Measurements from ENCODE around the gene PATE4.
"Not testable (repeated sequence)": the region's sequence is repeated elsewhere in the genome, so short reads cannot be mapped to it uniquely, and the experiment has no call there.

The PATE4 gene, protein sequence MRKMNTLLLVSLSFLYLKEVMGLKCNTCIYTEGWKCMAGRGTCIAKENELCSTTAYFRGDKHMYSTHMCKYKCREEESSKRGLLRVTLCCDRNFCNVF

DNA sequence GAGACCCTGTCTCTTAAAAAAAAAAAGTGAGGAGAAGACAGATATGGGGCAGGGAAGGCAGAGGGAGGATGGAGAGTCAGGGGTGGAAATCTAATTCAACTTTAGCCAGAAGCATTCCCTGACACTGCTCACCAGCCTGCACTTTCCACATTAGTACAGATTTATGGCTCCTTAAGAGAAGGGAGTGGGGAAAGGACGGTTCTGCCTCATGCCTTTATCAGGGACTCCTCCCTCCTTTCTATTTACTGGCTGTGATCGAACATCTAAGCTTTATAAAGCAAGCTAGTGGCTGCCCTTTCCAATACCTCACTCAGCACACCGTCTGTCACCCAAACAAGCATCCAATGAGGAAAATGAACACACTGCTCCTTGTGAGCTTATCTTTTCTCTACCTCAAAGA is at the start of gene PATE4:
TSS of gene PATE4 (plus strand) at position 301 of the 400 bp plus-strand sequence. CDS start at position 345, 44 bp downstream.
- no peaks in the 10 kb centered on the region for H3K9me3 ChIP-seq
- in situ Hi-C loops (cut with MboI; ENCODE audit: low sequenced_read_pairs) = no loop called here
- H3K36me3 ChIP-seq (replicated peaks) = no peaks in the 10 kb centered on the region
- peaks cover 4% of the 10 kb centered on the region for H3K27me3 ChIP-seq (ENCODE audit: low read depth)
- DNase-seq (ENCODE audit: low spot score in 2 of 2) = no peak
- no peaks in the 10 kb centered on the region for H3K4me1 ChIP-seq
- H3K4me3 ChIP-seq = no peak within 1 kb of the TSS

DNA sequence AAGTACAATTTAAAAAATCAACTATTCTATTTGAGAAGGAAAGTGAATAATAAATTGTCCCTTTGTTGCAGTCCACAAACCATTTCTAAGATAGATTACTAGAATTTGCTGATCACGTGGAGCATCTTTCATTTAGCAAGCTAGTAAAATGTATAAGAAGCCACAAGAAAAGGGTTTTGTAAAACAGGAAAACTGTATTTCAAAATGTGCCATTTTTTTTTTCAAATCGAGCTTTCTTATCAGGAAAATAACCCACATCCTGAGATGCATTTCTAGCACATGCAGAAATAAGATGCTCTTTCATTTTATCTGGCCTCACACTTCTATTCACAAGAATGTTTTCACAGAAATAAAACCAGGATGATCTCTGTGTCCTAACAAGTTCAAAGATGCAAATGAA is 48.4 kb upstream of the PATE4 start:
- Histone ChIP-seq H3K4me3 (no peak overlapping the region), H3K4me1 (no peaks in the 10 kb centered on the region), H3K27me3 (ENCODE audit: low read depth) (no peaks in the 10 kb centered on the region), H3K36me3 (replicated peaks) (no peaks in the 10 kb centered on the region), H3K9me3 (no peaks in the 10 kb centered on the region)
- no peak for DNase-seq (ENCODE audit: low spot score in 2 of 2)
- in situ Hi-C loops (cut with MboI; ENCODE audit: low sequenced_read_pairs) = no loop called here

DNA sequence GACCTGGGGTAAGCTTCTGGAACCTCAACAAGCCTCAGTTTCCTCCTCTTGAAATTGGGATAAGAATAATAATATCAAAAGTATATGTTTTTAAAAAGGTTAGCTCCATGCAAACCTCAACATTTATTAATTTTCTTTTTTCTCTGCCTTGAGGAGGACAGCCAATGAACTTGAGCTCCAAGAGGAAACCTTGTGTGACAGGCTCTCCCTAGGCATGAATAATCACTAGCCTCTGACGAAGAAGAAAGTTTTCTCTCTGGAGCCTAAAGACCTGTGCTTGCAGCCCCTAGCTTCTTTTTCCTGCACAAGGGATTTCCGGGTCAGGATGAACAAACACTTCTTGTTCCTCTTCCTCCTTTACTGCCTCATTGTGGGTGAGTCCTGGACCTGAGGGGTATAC is 45.3 kb upstream of the PATE4 start, which contains the start of gene PATE3:
TSS of gene PATE3 (plus strand) at position 301 of the 400 bp plus-strand sequence. CDS start at position 326, 25 bp downstream.
- Histone ChIP-seq H3K36me3 (replicated peaks) (no peaks in the 10 kb centered on the region), H3K4me1 (no peaks in the 10 kb centered on the region), H3K27me3 (ENCODE audit: low read depth) (no peaks in the 10 kb centered on the region), H3K9me3 (no peaks in the 10 kb centered on the region), H3K4me3 (no peak within 1 kb of the TSS)
- DNase-seq (ENCODE audit: low spot score in 2 of 2) = no peak
- in situ Hi-C loops (cut with MboI; ENCODE audit: low sequenced_read_pairs) = no loop called here

DNA sequence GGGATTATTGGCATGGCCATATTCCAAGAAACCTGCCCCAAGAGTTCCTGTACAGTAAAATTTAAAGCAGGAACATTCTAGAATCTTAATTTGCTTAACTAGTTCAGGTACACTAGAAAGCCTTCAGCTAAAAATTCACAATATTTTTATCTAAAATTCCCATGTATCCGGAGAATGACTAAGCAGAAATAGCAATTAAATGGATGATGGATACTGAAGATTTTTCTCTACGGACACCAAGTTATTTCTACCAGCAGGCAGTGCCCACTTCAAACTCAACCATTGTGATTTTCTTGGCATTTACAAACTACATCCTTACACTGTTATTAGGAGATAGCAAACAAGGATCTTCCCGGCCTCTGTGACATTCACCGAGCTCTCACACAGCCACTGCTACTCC is 42.3 kb upstream of the PATE4 start:
- Histone ChIP-seq H3K4me3 (no peak overlapping the region), H3K9me3 (no peaks in the 10 kb centered on the region), H3K27me3 (ENCODE audit: low read depth) (no peaks in the 10 kb centered on the region), H3K36me3 (replicated peaks) (no peaks in the 10 kb centered on the region), H3K4me1 (no peaks in the 10 kb centered on the region)
- in situ Hi-C loops (cut with MboI; ENCODE audit: low sequenced_read_pairs) = no loop called here
- no peak for DNase-seq (ENCODE audit: low spot score in 2 of 2)

DNA sequence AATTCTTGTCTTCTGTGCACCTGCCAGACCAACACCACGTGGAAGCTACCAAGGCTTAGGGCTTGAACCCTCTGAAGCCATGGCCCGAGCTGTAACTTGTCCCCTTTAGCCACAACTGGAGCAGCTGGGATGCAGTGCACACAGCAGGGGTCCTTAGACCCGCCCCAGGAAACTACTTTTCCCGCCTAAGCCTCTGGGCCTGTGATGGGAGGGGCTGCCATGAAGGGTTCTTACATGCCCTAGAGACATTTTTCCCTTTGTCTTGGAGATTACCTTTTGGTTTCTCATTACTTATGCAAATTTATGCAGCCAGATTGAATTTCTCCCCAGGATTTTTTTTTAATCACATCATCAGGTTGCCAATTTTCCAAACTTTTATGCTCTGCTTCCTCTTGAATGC is 35.5 kb upstream of the PATE4 start:
- no peak overlapping the region for H3K4me3 ChIP-seq
- no peaks in the 10 kb centered on the region for H3K36me3 ChIP-seq (replicated peaks)
- no peaks in the 10 kb centered on the region for H3K4me1 ChIP-seq
- in situ Hi-C loops (cut with MboI; ENCODE audit: low sequenced_read_pairs) = no loop called here
- DNase-seq (ENCODE audit: low spot score in 2 of 2) = peak in 1 of 2 experiments; percentile 11
- H3K9me3 ChIP-seq = no peaks in the 10 kb centered on the region
- no peaks in the 10 kb centered on the region for H3K27me3 ChIP-seq (ENCODE audit: low read depth)

DNA sequence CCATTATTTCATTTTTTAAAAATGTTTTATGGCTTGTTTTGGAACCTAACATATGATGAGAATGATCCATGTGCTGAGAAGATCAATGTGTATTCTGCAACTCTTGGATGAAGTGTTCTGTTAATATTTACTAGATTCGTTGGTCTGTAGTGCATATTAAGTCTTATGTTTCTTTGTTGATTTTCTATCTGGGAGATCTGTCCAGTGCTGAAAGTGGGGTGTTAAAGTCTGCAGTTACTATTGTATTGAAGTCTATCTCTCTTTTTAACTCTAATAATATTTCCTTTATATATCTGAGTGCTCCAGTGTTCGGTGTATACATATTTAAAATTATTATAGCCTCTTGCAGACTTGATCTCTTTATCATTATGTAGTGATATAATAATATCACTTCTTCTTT is 33.3 kb upstream of the PATE4 start:
- Histone ChIP-seq H3K36me3 (replicated peaks) (no peaks in the 10 kb centered on the region), H3K27me3 (ENCODE audit: low read depth) (no peaks in the 10 kb centered on the region), H3K4me1 (no peaks in the 10 kb centered on the region), H3K9me3 (no peaks in the 10 kb centered on the region), H3K4me3 (no peak overlapping the region)
- DNase-seq (ENCODE audit: low spot score in 2 of 2) = no peak
- in situ Hi-C loops (cut with MboI; ENCODE audit: low sequenced_read_pairs) = no loop called here

DNA sequence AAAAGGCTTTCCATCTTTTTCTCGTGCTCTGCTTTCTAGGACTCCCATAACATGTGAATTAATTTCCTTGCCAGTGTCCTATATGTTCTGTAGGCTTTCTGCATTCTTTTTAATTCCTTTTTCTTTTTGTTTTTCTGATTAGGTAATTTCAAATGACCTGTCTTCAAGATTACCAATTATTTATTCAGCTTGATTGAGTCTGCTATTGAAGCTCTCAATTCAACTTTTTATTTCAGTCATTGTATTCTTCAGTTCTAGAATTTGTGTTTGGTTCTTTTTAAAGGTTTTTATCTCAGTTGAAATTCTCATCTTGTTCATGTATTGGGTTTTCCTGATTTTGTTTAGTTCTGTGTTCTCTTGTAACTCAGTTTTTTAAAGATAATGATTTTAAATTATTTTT is 30.7 kb upstream of the PATE4 start:
- Histone ChIP-seq H3K36me3 (replicated peaks) (no peaks in the 10 kb centered on the region), H3K4me1 (no peaks in the 10 kb centered on the region), H3K27me3 (ENCODE audit: low read depth) (peaks cover under 1% of the 10 kb centered on the region; the same call in 1 of the 2 replicates), H3K4me3 (no peak overlapping the region), H3K9me3 (no peaks in the 10 kb centered on the region)
- DNase-seq (ENCODE audit: low spot score in 2 of 2) = no peak
- in situ Hi-C loops (cut with MboI; ENCODE audit: low sequenced_read_pairs) = no loop called here

DNA sequence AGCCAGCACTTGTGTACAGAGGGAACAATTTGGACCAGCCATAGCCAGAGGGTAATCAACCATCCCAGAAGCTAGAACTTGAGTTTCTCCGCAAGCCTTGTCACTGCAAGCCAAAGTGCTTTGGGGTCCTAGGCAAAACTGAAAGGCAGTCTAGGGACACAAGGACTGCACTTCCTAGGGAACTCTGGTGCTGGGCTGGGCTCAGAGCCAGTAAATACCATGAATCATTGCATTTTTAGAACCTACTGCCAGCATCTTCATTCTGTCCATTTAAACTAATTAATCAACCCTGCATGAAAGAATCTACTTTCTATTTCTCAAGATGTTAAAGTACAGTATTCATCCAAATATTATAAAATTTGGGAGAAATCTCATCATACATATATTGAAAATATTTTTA is 25.2 kb upstream of the PATE4 start:
- Histone ChIP-seq H3K36me3 (replicated peaks) (no peaks in the 10 kb centered on the region), H3K27me3 (ENCODE audit: low read depth) (peaks cover 5% of the 10 kb centered on the region; the same call in 1 of the 2 replicates), H3K9me3 (no peaks in the 10 kb centered on the region), H3K4me3 (no peak overlapping the region), H3K4me1 (no peaks in the 10 kb centered on the region)
- in situ Hi-C loops (cut with MboI; ENCODE audit: low sequenced_read_pairs) = no loop called here
- DNase-seq (ENCODE audit: low spot score in 2 of 2) = no peak

DNA sequence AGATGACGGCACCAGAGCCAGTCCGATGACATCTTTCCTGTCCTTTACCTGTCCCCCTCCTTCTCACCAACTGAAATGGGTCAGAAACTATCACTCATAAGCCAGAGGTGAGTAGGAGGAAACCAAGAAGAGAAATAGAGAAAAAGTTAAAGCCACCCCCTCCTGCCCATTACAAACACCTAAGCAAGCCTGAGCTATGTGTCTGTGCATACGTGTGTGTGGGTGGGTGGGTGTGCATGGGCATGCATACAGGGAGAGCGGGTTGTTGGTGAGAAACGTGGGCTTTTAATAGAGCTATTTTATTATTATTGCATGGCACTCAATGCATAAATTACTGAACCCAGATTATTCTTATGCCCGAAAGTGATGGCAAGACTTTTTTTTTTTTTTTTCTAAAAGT is 2.6 kb downstream of the PATE4 start:
- no peak overlapping the region for H3K4me3 ChIP-seq
- H3K4me1 ChIP-seq = no peaks in the 10 kb centered on the region
- no peak for DNase-seq (ENCODE audit: low spot score in 2 of 2)
- in situ Hi-C loops (cut with MboI; ENCODE audit: low sequenced_read_pairs) = no loop called here
- peaks cover 4% of the 10 kb centered on the region for H3K27me3 ChIP-seq (ENCODE audit: low read depth)
- no peaks in the 10 kb centered on the region for H3K36me3 ChIP-seq (replicated peaks)
- no peaks in the 10 kb centered on the region for H3K9me3 ChIP-seq

DNA sequence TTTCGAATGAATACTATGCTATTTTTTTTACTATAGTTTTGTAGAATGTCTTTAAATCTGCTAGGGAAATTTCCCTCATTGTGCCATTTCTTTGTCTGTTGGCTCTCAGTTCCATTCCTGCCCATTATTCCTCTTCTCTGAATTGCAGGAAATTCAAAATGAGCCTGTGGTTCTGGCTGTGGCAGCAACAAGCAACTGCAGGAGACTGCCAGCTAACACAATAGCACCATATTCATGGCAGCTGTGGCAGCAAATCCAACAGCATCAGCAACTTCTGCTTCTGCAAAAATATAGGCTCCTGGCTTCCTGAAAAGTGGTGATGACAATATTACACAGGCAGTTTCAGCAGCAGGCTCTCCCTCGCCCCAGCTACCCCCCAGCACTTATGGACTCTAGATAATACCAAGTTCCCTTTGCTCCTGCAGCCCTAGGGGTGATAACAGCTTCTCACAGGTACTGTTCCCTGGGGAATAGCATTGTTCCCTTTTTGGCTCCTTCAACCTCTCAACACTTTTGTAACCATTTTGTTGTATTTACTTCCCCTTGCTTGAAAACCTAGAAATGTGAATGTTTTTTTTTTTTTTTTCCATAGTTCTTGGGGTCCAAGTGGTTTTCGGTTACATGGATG is 9.3 kb downstream of the PATE4 start:
- no peak for DNase-seq (ENCODE audit: low spot score in 2 of 2)
- no peaks in the 10 kb centered on the region for H3K4me1 ChIP-seq
- H3K36me3 ChIP-seq (replicated peaks) = no peaks in the 10 kb centered on the region
- H3K9me3 ChIP-seq = 0 out of 2 replicates have a peak, but pooled peaks cover 4% of the 10 kb centered on the region
- H3K27me3 ChIP-seq (ENCODE audit: low read depth) = no peaks in the 10 kb centered on the region
- in situ Hi-C loops (cut with MboI; ENCODE audit: low sequenced_read_pairs) = no loop called here
- H3K4me3 ChIP-seq = no peak overlapping the region

DNA sequence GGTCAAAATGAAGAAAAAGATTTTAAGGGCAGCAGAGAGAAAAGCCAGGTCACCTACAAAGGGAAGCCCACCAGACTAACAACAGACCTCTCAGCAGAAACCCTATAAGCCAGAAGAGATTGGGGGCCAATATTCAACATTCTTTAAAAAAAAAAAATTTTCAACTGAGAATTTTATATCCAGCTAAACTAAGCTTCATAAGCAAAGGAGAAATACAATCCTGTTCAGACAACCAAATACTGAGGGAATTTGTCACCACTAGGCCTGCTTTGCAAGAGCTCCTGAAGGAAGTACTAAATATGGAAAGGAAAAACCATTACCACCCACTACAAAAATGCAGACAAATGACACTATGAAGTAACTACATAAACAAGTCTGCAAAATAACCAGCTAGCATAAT is 13.1 kb downstream of the PATE4 start:
- Histone ChIP-seq H3K4me1 (no peaks in the 10 kb centered on the region), H3K9me3 (0 out of 2 replicates have a peak, but pooled peaks cover 4% of the 10 kb centered on the region), H3K4me3 (no peak overlapping the region), H3K36me3 (replicated peaks) (no peaks in the 10 kb centered on the region), H3K27me3 (ENCODE audit: low read depth) (no peaks in the 10 kb centered on the region)
- in situ Hi-C loops (cut with MboI; ENCODE audit: low sequenced_read_pairs) = no loop called here
- DNase-seq (ENCODE audit: low spot score in 2 of 2) = no peak

DNA sequence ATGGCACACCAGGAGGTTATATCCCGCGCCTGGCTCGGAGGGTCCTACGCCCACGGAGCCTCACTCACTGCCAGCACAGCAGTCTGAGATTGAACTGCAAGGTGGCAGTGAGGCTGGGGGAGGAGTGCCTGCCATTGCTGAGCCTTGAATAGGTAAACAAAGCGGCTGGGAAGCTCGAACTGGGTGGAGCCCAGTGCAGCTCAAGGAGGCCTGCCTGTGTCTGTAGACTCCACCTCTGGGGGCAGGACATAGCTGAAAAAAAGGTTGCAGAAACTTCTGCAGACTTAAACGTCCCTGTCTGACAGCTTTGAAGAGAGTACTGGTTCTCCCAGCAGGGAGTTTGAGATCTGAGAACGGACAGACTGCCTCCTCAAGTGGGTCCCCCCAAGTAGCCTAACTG is 24.6 kb downstream of the PATE4 start:
- H3K4me1 ChIP-seq; H3K4me3 ChIP-seq; H3K36me3 ChIP-seq (replicated peaks); H3K9me3 ChIP-seq; DNase-seq (ENCODE audit: low spot score in 2 of 2); H3K27me3 ChIP-seq (ENCODE audit: low read depth): not testable (repeated sequence)
- in situ Hi-C loops (cut with MboI; ENCODE audit: low sequenced_read_pairs) = loop anchor here (25.0 kb wide), 1 partner anchor 170 kb away; the partner anchor contains the start of gene ACRV1

DNA sequence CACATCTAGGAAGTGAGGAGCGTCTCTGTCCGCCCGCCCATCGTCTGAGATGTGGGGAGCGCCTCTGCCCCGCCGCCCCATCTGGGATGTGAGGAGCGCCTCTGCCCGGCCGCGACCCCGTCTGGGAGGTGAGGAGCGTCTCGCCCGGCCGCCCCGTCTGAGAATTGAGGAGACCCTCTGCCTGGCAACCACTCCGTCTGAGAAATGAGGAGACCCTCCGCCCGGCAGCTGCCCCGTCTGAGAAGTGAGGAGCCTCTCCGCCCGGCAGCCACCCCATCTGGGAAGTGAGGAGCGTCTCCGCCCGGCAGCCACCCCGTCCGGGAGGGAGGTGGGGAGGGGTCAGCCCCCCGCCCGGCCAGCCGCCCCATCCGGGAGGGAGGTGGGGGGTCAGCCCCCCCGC is 29.7 kb downstream of the PATE4 start:
- not testable (repeated sequence) for H3K36me3 ChIP-seq (replicated peaks); DNase-seq (ENCODE audit: low spot score in 2 of 2); H3K4me1 ChIP-seq; H3K27me3 ChIP-seq (ENCODE audit: low read depth); H3K9me3 ChIP-seq; H3K4me3 ChIP-seq
- in situ Hi-C loops (cut with MboI; ENCODE audit: low sequenced_read_pairs) = loop anchor here (25.0 kb wide), 1 partner anchor 175 kb away; the partner anchor contains the start of gene ACRV1

DNA sequence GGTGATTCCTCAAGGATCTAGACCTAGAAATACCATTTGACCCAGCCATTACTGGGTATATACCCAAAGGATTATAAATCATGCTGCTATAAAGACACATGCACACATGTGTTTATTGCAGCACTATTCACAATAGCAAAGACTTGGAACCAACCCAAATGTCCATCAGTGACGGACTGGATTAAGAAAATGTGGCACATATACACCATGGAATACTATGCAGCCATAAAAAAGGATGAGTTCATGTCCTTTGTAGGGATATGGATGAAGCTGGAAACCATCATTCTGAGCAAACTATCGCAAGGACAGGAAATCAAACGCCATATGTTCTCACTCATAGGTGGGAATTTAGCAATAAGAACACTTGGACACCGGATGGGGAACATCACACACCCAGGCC is 32.2 kb downstream of the PATE4 start:
- not testable (repeated sequence) for H3K27me3 ChIP-seq (ENCODE audit: low read depth); DNase-seq (ENCODE audit: low spot score in 2 of 2); H3K4me1 ChIP-seq; H3K4me3 ChIP-seq; H3K9me3 ChIP-seq; H3K36me3 ChIP-seq (replicated peaks)
- in situ Hi-C loops (cut with MboI; ENCODE audit: low sequenced_read_pairs) = loop anchor here (25.0 kb wide), 1 partner anchor 178 kb away; the partner anchor contains the start of gene ACRV1
